ENCODE measurements around the gene PUSL1. TPM values are rescaled to one million over a fixed set of nuclear protein-coding genes. Genes with fewer than 3 reads are reported as not detected.

The PUSL1 gene
- total and polyA plus RNA-seq, 11 donors, result 6.8 to 17.7 (median 10.3) TPM

- ATAC-seq (no peak), DNase-seq (no peak)
- intact Hi-C loops (cut with DNase I), result no loop called here
- WGBS, 4 donors, result 70 to 87% (median 81%) methylated on average over 7 to 16 of the region's 16 CpGs
- Histone ChIP-seq H3K4me3 (no peak overlapping the region), H3K27ac (peak overlapping the region in 4 of 12 donors; percentile 4 to 86 (median 32)), H3K27me3 (no peaks in the 10 kb centered on the region), H3K4me1 (peaks cover 3 to 59% (median 35%) of the 10 kb centered on the region in 12 donors), H3K9me3 (no peaks in the 10 kb centered on the region), H3K36me3 (peaks cover 0 to 14% (median 9%) of the 10 kb centered on the region in 9 donors)
- no peak for TF ChIP-seq POLR2A (IDR thresholded peaks at IDR 0.05)
- TF ChIP-seq CTCF (IDR thresholded peaks at IDR 0.05), result no peak
These were observed 37.0 kb downstream of the PUSL1 start for GRCh38 chr1:1345384-1345783.

DNA sequence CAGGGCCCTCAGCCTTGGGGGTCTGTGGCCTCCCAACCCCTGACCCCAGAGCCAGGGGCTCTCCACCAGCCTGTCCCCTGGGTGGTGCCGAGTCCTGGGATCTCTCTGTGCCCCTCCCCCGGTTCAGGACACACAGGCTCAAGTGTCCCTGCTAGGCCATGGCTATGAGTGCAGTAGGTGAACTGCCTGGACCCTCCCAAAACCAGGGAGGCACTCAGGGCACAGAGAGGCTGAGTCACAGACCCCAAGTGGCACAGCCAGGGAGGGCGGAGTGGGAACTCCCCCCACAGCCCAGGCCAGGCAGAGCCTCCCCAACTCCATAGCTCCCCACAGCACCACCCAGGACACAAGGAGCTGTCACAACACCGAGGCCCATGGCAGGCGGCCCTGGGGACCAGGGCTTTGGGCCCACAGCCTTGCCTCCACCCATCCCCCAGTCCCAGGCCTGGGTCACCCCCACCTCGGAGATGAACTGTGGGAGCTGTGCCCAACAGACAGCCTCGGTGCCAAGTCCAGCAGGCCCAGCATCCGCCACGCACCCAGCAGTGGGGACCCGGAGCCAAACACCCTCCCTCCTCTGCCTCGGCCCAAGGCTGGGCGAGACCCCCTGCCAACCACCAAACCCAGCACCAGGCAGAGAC, 37.6 kb downstream of the PUSL1 start:
- Histone ChIP-seq H3K27ac (peak overlapping the region in 6 of 12 donors; percentile 4 to 86 (median 33)), H3K9me3 (no peaks in the 10 kb centered on the region), H3K4me3 (peak overlapping the region in 3 of 12 donors; percentile 3 to 10 (median 7)), H3K4me1 (peaks cover 3 to 59% (median 35%) of the 10 kb centered on the region in 12 donors), H3K27me3 (no peaks in the 10 kb centered on the region), H3K36me3 (peaks cover 0 to 12% (median 8%) of the 10 kb centered on the region in 9 donors)
- 53 to 65% (median 61%) methylated on average over 3 to 12 of the region's 12 CpGs for WGBS, 4 donors
- peak in 2 of 4 donors; percentile 6 to 27 for ATAC-seq
- no peak for DNase-seq
- TF ChIP-seq CTCF (IDR thresholded peaks at IDR 0.05) (no peak), POLR2A (IDR thresholded peaks at IDR 0.05) (no peak)
- intact Hi-C loops (cut with DNase I), result no loop called here

DNA sequence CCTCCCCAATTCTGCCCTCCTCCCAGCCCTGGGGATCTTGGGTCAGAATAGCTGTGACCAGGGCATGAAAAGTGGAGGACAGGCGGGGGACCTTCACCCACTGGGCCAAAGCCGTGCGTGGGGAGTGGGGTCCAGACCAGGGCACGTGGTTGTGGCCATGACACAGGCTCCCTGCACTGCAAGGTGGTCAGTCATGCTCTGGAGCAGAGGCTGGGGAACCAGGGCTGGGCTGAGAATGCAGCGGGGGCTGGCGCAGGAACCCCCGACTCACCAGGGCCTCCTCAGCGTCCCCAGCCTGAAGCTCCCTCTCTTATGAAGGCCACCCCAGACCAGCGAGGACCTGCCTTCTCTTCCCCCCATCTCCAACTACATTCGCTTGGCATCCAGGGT, 38.1 kb downstream of the PUSL1 start:
- 86 to 97% (median 95%) methylated on average over 7 to 10 of the region's 10 CpGs for WGBS, 4 donors
- Histone ChIP-seq H3K4me1 (peaks cover 3 to 61% (median 37%) of the 10 kb centered on the region in 12 donors), H3K27me3 (peaks cover 0 to 1% (median 0%) of the 10 kb centered on the region in 9 donors), H3K4me3 (peak overlapping the region in 1 of 12 donors; percentile 10), H3K9me3 (no peaks in the 10 kb centered on the region), H3K27ac (peak overlapping the region in 4 of 12 donors; percentile 25 to 86 (median 33)), H3K36me3 (peaks cover 0 to 7% (median 4%) of the 10 kb centered on the region in 9 donors)
- intact Hi-C loops (cut with DNase I), result no loop called here
- ATAC-seq (no peak), DNase-seq (no peak)
- TF ChIP-seq CTCF (IDR thresholded peaks at IDR 0.05) (no peak), POLR2A (IDR thresholded peaks at IDR 0.05) (no peak)

DNA sequence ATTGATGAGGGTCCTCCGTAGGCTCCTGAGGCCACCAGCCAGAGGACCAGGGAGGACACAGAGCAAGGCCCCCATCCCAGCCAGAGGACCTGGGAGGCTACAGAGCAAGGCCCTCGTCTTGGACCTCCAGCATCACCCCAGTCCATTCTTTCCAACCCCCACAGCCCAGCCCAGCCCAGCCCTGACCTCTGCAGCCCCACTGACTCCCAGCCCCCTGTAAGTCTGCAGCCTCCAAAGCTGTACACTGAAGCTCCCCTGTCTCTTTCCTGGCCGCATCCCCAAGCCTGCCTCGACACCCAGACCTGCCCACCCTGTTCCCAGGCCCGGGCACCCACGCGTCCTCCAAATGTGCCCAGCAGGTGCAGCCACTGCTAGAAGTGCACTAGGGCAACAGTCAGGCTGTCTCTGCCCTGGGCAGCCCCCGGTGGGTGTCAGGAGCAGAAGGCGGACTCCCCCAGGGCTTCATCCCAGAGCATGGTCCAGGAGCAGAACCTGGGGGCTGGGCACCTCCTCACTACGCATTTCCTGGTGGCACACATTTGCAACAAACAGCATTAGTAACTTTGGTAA, 38.7 kb downstream of the PUSL1 start:
- Histone ChIP-seq H3K9me3 (no peaks in the 10 kb centered on the region), H3K4me3 (peak overlapping the region in 9 of 12 donors; percentile 54 to 93 (median 80)), H3K27me3 (peaks cover 0 to 4% (median 0%) of the 10 kb centered on the region in 9 donors), H3K36me3 (peaks cover 0 to under 1% (median 0%) of the 10 kb centered on the region in 9 donors), H3K4me1 (peaks cover 3 to 67% (median 42%) of the 10 kb centered on the region in 12 donors), H3K27ac (peak overlapping the region; percentile 42 to 87 (median 80))
- DNase-seq, result no peak
- intact Hi-C loops (cut with DNase I), result no loop called here
- 86 to 89% (median 88%) methylated on average over 8 to 10 of the region's 10 CpGs for WGBS, 4 donors
- TF ChIP-seq POLR2A (IDR thresholded peaks at IDR 0.05) (no peak), CTCF (IDR thresholded peaks at IDR 0.05) (no peak)
- ATAC-seq, result no peak
